Stimulated activated effector memory CD8-positive, alpha-beta T cell treated with anti-CD3 and anti-CD28 coated beads, Interleukin-12 subunit alpha, Interleukin-12 subunit beta, amount 100 ng/mL, for 72 hours (primary cell): ENCODE measurements around the gene MYO5A.

ENCODE experiments used
- ATAC-seq: fragments of 150-1000 bp; cut with Tn5 transposase; 2 replicates; pipeline ENCODE4 v1.10.0; 2021
- DNase-seq, 2 donors: peaks; one replicate each; pipeline ENCODE4 v3.0.0; 2021 to 2022; ENCODE audit warnings: low spot score in 2 of 2
- H3K27ac Mint-ChIP-seq: one replicate; pipeline ENCODE4 v1.8.0; 2022; ENCODE audit warnings: mild to moderate bottlenecking, mixed read lengths
- H3K36me3 Mint-ChIP-seq: one replicate; pipeline ENCODE4 v1.8.0; 2022; ENCODE audit warnings: mild to moderate bottlenecking, mixed read lengths
- H3K4me1 Mint-ChIP-seq: one replicate; pipeline ENCODE4 v1.8.0; 2022; ENCODE audit warnings: mixed read lengths
- H3K4me3 Mint-ChIP-seq: one replicate; pipeline ENCODE4 v1.8.0; 2022; ENCODE audit warnings: mild to moderate bottlenecking, mixed read lengths
- H3K9me3 Mint-ChIP-seq: one replicate; pipeline ENCODE4 v1.8.0; 2022; ENCODE audit warnings: mixed read lengths

Gene MYO5A

GRCh38 chr15:52343831-52344230 is 184.8 kb downstream of the MYO5A start:
- peaks cover 69% of the 10 kb centered on the region for H3K36me3 Mint-ChIP-seq
- H3K4me1 Mint-ChIP-seq, result peaks cover 7% of the 10 kb centered on the region
- H3K4me3 Mint-ChIP-seq, result no peak overlapping the region

GRCh38 chr15:52340093-52340492 is 188.6 kb downstream of the MYO5A start:
- DNase-seq, result no peak
- Mint-ChIP-seq H3K27ac (peak overlapping the region; percentile 56), H3K4me3 (no peak overlapping the region), H3K4me1 (peaks cover 15% of the 10 kb centered on the region), H3K9me3 (no peaks in the 10 kb centered on the region), H3K36me3 (peaks cover 74% of the 10 kb centered on the region)
- no peak for ATAC-seq

More at GRCh38 chr15:52343831-52344230, 184.8 kb downstream of the MYO5A start:
- ATAC-seq (no peak), DNase-seq (no peak)
- Mint-ChIP-seq H3K9me3 (no peaks in the 10 kb centered on the region), H3K27ac (peak overlapping the region; percentile 32)

- H3K9me3 Mint-ChIP-seq, result no peaks in the 10 kb centered on the region
Observed at GRCh38 chr15:52338891-52339290, 189.8 kb downstream of the MYO5A start.

GRCh38 chr15:52338058-52338457 is 190.6 kb downstream of the MYO5A start:
- H3K9me3 Mint-ChIP-seq, result no peaks in the 10 kb centered on the region
- no peak for DNase-seq
- H3K4me3 Mint-ChIP-seq, result no peak overlapping the region
- peaks cover 10% of the 10 kb centered on the region for H3K4me1 Mint-ChIP-seq
- H3K36me3 Mint-ChIP-seq, result peaks cover 74% of the 10 kb centered on the region
- no peak for ATAC-seq
- H3K27ac Mint-ChIP-seq, result no peak overlapping the region

More at GRCh38 chr15:52338891-52339290, 189.8 kb downstream of the MYO5A start:
- peaks cover 9% of the 10 kb centered on the region for H3K4me1 Mint-ChIP-seq
- DNase-seq, result no peak
- no peak overlapping the region for H3K27ac Mint-ChIP-seq
- H3K4me3 Mint-ChIP-seq, result no peak overlapping the region
- ATAC-seq, result no peak
- peaks cover 77% of the 10 kb centered on the region for H3K36me3 Mint-ChIP-seq

- Mint-ChIP-seq H3K27ac (peak overlapping the region; percentile 45), H3K4me1 (peaks cover 15% of the 10 kb centered on the region), H3K36me3 (peaks cover 67% of the 10 kb centered on the region), H3K9me3 (no peaks in the 10 kb centered on the region), H3K4me3 (no peak overlapping the region)
- DNase-seq (no peak), ATAC-seq (peak; percentile 51)
Observed at GRCh38 chr15:52337198-52337853, 191.4 kb downstream of the MYO5A start.

- DNase-seq (no peak), ATAC-seq (no peak)
- H3K4me1 Mint-ChIP-seq, result peaks cover 20% of the 10 kb centered on the region
- H3K27ac Mint-ChIP-seq, result peak overlapping the region; percentile 45
- H3K36me3 Mint-ChIP-seq, result peaks cover 63% of the 10 kb centered on the region
- no peak overlapping the region for H3K4me3 Mint-ChIP-seq
- H3K9me3 Mint-ChIP-seq, result no peaks in the 10 kb centered on the region
Observed at GRCh38 chr15:52336529-52336928, 192.2 kb downstream of the MYO5A start.

- H3K36me3 Mint-ChIP-seq, result peaks cover 63% of the 10 kb centered on the region
- H3K9me3 Mint-ChIP-seq, result no peaks in the 10 kb centered on the region
- peaks cover 26% of the 10 kb centered on the region for H3K4me1 Mint-ChIP-seq
- DNase-seq (no peak), ATAC-seq (no peak)
- no peak overlapping the region for H3K4me3 Mint-ChIP-seq
- no peak overlapping the region for H3K27ac Mint-ChIP-seq
Observed at GRCh38 chr15:52334491-52335160, 194.1 kb downstream of the MYO5A start.

- peak overlapping the region; percentile 36 for H3K4me3 Mint-ChIP-seq
- H3K27ac Mint-ChIP-seq, result peak overlapping the region; percentile 43
Observed at GRCh38 chr15:52331490-52332240, 197.0 kb downstream of the MYO5A start.

GRCh38 chr15:52329987-52330386 is 198.7 kb downstream of the MYO5A start:
- H3K4me1 Mint-ChIP-seq, result peaks cover 17% of the 10 kb centered on the region
- H3K36me3 Mint-ChIP-seq, result peaks cover 66% of the 10 kb centered on the region
- DNase-seq, result no peak
- no peak overlapping the region for H3K4me3 Mint-ChIP-seq
- ATAC-seq, result peak; percentile 51
- no peaks in the 10 kb centered on the region for H3K9me3 Mint-ChIP-seq
- peak overlapping the region; percentile 35 for H3K27ac Mint-ChIP-seq

More at GRCh38 chr15:52331490-52332240, 197.0 kb downstream of the MYO5A start:
- Mint-ChIP-seq H3K9me3 (no peaks in the 10 kb centered on the region), H3K36me3 (peaks cover 66% of the 10 kb centered on the region), H3K4me1 (peaks cover 17% of the 10 kb centered on the region)
- DNase-seq (peak; percentile 13 to 68), ATAC-seq (peak; percentile 100)

GRCh38 chr15:52329150-52329549 is 199.5 kb downstream of the MYO5A start:
- H3K4me1 Mint-ChIP-seq, result peaks cover 17% of the 10 kb centered on the region
- no peak overlapping the region for H3K4me3 Mint-ChIP-seq
- peaks cover 66% of the 10 kb centered on the region for H3K36me3 Mint-ChIP-seq
- DNase-seq (no peak), ATAC-seq (no peak)
- H3K9me3 Mint-ChIP-seq, result no peaks in the 10 kb centered on the region
- H3K27ac Mint-ChIP-seq, result no peak overlapping the region

GRCh38 chr15:52328680-52329079 is 200.0 kb downstream of the MYO5A start:
- ATAC-seq (no peak), DNase-seq (no peak)
- H3K36me3 Mint-ChIP-seq, result peaks cover 70% of the 10 kb centered on the region
- H3K9me3 Mint-ChIP-seq, result no peaks in the 10 kb centered on the region
- peaks cover 17% of the 10 kb centered on the region for H3K4me1 Mint-ChIP-seq
- no peak overlapping the region for H3K4me3 Mint-ChIP-seq
- no peak overlapping the region for H3K27ac Mint-ChIP-seq

GRCh38 chr15:52326756-52327155 is 201.9 kb downstream of the MYO5A start:
- peaks cover 8% of the 10 kb centered on the region for H3K4me1 Mint-ChIP-seq
- H3K27ac Mint-ChIP-seq, result no peak overlapping the region
- ATAC-seq (no peak), DNase-seq (no peak)
- H3K36me3 Mint-ChIP-seq, result peaks cover 86% of the 10 kb centered on the region
- H3K4me3 Mint-ChIP-seq, result no peak overlapping the region
- no peaks in the 10 kb centered on the region for H3K9me3 Mint-ChIP-seq

GRCh38 chr15:52324109-52324508 is 204.6 kb downstream of the MYO5A start:
- Mint-ChIP-seq H3K4me3 (no peak overlapping the region), H3K4me1 (no peaks in the 10 kb centered on the region), H3K9me3 (no peaks in the 10 kb centered on the region), H3K36me3 (peaks cover 95% of the 10 kb centered on the region), H3K27ac (peak overlapping the region; percentile 30)
- DNase-seq (no peak), ATAC-seq (no peak)

- Mint-ChIP-seq H3K4me3 (no peak overlapping the region), H3K4me1 (no peaks in the 10 kb centered on the region), H3K27ac (peak overlapping the region; percentile 1), H3K36me3 (peaks cover 97% of the 10 kb centered on the region), H3K9me3 (no peaks in the 10 kb centered on the region)
- ATAC-seq, result no peak
- DNase-seq, result no peak
Observed at GRCh38 chr15:52318729-52319500, 209.8 kb downstream of the MYO5A start.

- no peaks in the 10 kb centered on the region for H3K4me1 Mint-ChIP-seq
- no peak overlapping the region for H3K27ac Mint-ChIP-seq
- no peak overlapping the region for H3K4me3 Mint-ChIP-seq
- ATAC-seq (no peak), DNase-seq (no peak)
- no peaks in the 10 kb centered on the region for H3K9me3 Mint-ChIP-seq
- H3K36me3 Mint-ChIP-seq, result peaks cover 100% of the 10 kb centered on the region
Observed at GRCh38 chr15:52317688-52318087, 211.0 kb downstream of the MYO5A start.
